H1 (cell line): ENCODE results near the gene PRKAB1. TPM values are rescaled to one million over a fixed set of nuclear protein-coding genes. Genes with fewer than 3 reads are reported as not detected.

Source experiments
- CTCF ChIA-PET: fragments of 300-600 bp; sonication (Branson Sonifier 250); formaldehyde crosslinking; loops from one replicate; lab custom pipeline; 2021; ENCODE audit not compliant: partially characterized antibody; lab: Charles Lee
- POLR2A ChIA-PET: fragments of 300-600 bp; sonication (Branson Sonifier 250); formaldehyde crosslinking; loops from one replicate; lab custom pipeline; 2021; ENCODE audit warnings: inconsistent platforms; ENCODE audit not compliant: partially characterized antibody; lab: Charles Lee
- DNase-seq, 2 experiments: peaks; one replicate each; pipeline versions ENCODE4 v3.0.0 to v3.0.0-alpha.2; 2010 to 2022; ENCODE audit warnings: low spot score in 2 of 2, low read depth in 1 of 2, mixed read lengths in 1 of 2
- FAIRE-seq: peaks from 2 replicates; lab custom pipeline; 2011; peaks lifted over from hg19 to GRCh38; lab: Jason Lieb, UNC
- H2AFZ ChIP-seq: 2 replicates; pipeline ENCODE4 v1.8.1; 2012; ENCODE audit warnings: low read length, inconsistent platforms
- H2AK5ac ChIP-seq: 2 replicates; pipeline ENCODE4 v1.6.1; 2013; ENCODE audit warnings: low read depth, low read length
- H2BK120ac ChIP-seq: replicated peaks from 2 replicates; pipeline ENCODE3; 2013; ENCODE audit warnings: low read depth, low read length, inconsistent platforms
- H2BK12ac ChIP-seq: 2 replicates; pipeline ENCODE4 v1.6.1; 2013; ENCODE audit warnings: low read depth, low read length
- H2BK15ac ChIP-seq: 2 replicates; pipeline ENCODE4 v1.6.1; 2013; ENCODE audit warnings: low read length
- H2BK20ac ChIP-seq: 2 replicates; pipeline ENCODE4 v1.6.1; 2013; ENCODE audit warnings: low read length
- H2BK5ac ChIP-seq: 2 replicates; pipeline ENCODE4 v1.6.1; 2013; ENCODE audit warnings: low read depth, low read length
- H3K14ac ChIP-seq: 2 replicates; pipeline ENCODE4 v1.6.1; 2013; ENCODE audit warnings: inconsistent platforms; ENCODE audit not compliant: insufficient read length
- H3K18ac ChIP-seq: 2 replicates; pipeline ENCODE4 v1.6.1; 2013; ENCODE audit warnings: low read length; ENCODE audit errors: extremely low read depth
- H3K23ac ChIP-seq: 2 replicates; pipeline ENCODE4 v1.6.1; 2013; ENCODE audit warnings: inconsistent platforms; ENCODE audit not compliant: insufficient read length
- H3K23me2 ChIP-seq: 2 replicates; pipeline ENCODE4 v1.6.1; 2013; ENCODE audit warnings: low read depth, low read length
- H3K27ac ChIP-seq: 2 replicates; pipeline ENCODE4 v1.6.1; 2011; ENCODE audit warnings: low read depth, low read length, inconsistent platforms
- H3K27me3 ChIP-seq, 4 experiments: replicated peaks in 1 of 4; 1 replicate in 1 of 4; 2 replicates in 3 of 4; pipeline versions ENCODE4 v1.6.1 to v1.8.1; 2011 to 2013; ENCODE audit warnings: low read length in 3 of 4, mild to moderate bottlenecking in 3 of 4, inconsistent platforms in 2 of 4, mixed read lengths in 2 of 4, moderate library complexity in 1 of 4; ENCODE audit not compliant: control insufficient read depth in 3 of 4, insufficient read depth in 3 of 4; ENCODE audit errors: extremely low read depth in 1 of 4
- H3K36me3 ChIP-seq, 4 experiments: 2 replicates each; pipeline versions ENCODE4 v1.6.1 to v1.8.1; 2011 to 2013; ENCODE audit warnings: mild to moderate bottlenecking in 4 of 4, low read length in 3 of 4, moderate library complexity in 2 of 4, control low read depth in 1 of 4, inconsistent platforms in 1 of 4; ENCODE audit not compliant: insufficient read depth in 4 of 4, control insufficient read depth in 2 of 4
- H3K4ac ChIP-seq: replicated peaks from 2 replicates; pipeline ENCODE3; 2013; ENCODE audit warnings: low read length, low read depth, mixed read lengths, inconsistent platforms; ENCODE audit not compliant: insufficient read length
- H3K4me1 ChIP-seq, 4 experiments: replicated peaks in 1 of 4; 1 replicate in 1 of 4; 2 replicates in 3 of 4; pipeline versions ENCODE4 v1.6.1 to v1.8.1; 2011 to 2013; ENCODE audit warnings: low read length in 3 of 4, inconsistent platforms in 2 of 4, mixed read lengths in 1 of 4; ENCODE audit not compliant: insufficient read depth in 4 of 4, control insufficient read depth in 3 of 4
- H3K4me2 ChIP-seq, 2 experiments: 2 replicates each; pipeline versions ENCODE4 v1.6.1 to v1.8.1; 2011 to 2013; ENCODE audit warnings: low read depth in 2 of 2, low read length in 2 of 2, control low read depth in 1 of 2, inconsistent platforms in 1 of 2, mild to moderate bottlenecking in 1 of 2; ENCODE audit not compliant: insufficient read depth in 1 of 2
- H3K4me3 ChIP-seq, 4 experiments: fragments of 200-600, 300-600 bp in 1 of 4; sonication (generic), shearing (Covaris generic), sonication (Bioruptor Twin) in 1 of 4; 2 replicates each; pipeline versions ENCODE4 v1.5.1 to v1.8.1; 2011 to 2016; ENCODE audit warnings: low read length in 4 of 4, low read depth in 3 of 4, control low read depth in 2 of 4, inconsistent platforms in 2 of 4, mild to moderate bottlenecking in 2 of 4, mixed read lengths in 1 of 4, moderate library complexity in 1 of 4; ENCODE audit not compliant: insufficient read depth in 2 of 4; ENCODE audit errors: extremely low read depth in 1 of 4
- H3K56ac ChIP-seq: replicated peaks from 2 replicates; pipeline ENCODE3; 2013; ENCODE audit warnings: low read depth, mild to moderate bottlenecking, mixed read lengths, low read length, inconsistent platforms; ENCODE audit not compliant: insufficient read length
- H3K79me1 ChIP-seq: 2 replicates; pipeline ENCODE4 v1.6.1; 2013; ENCODE audit warnings: low read depth, low read length, control low read depth
- H3K79me2 ChIP-seq, 2 experiments: 2 replicates each; pipeline versions ENCODE4 v1.6.1 to v1.8.1; 2012 to 2013; ENCODE audit warnings: low read length in 2 of 2, mild to moderate bottlenecking in 2 of 2, inconsistent platforms in 1 of 2; ENCODE audit not compliant: insufficient read depth in 2 of 2, control insufficient read depth in 1 of 2
- H3K9ac ChIP-seq, 4 experiments: replicated peaks in 1 of 4; 1 replicate in 1 of 4; 2 replicates in 3 of 4; pipeline versions ENCODE4 v1.6.1 to v1.8.1; 2011 to 2013; ENCODE audit warnings: low read depth in 3 of 4, low read length in 3 of 4, control low read depth in 2 of 4, mild to moderate bottlenecking in 2 of 4, moderate library complexity in 2 of 4, inconsistent platforms in 1 of 4; ENCODE audit errors: extremely low read depth in 1 of 4
- H3K9me3 ChIP-seq, 2 experiments: 2 replicates each; pipeline versions ENCODE4 v1.6.1 to v1.8.1; 2012 to 2013; ENCODE audit warnings: mild to moderate bottlenecking in 2 of 2, moderate library complexity in 2 of 2, control low read depth in 1 of 2, inconsistent platforms in 1 of 2, low read depth in 1 of 2, low read length in 1 of 2, mixed read lengths in 1 of 2; ENCODE audit not compliant: insufficient read depth in 2 of 2
- H4K20me1 ChIP-seq, 2 experiments: replicated peaks in 1 of 2; 2 replicates each; pipeline versions ENCODE3 to v1.8.1; 2011 to 2013; ENCODE audit warnings: inconsistent platforms in 2 of 2, low read length in 2 of 2, mild to moderate bottlenecking in 1 of 2; ENCODE audit not compliant: insufficient read depth in 2 of 2, control insufficient read depth in 1 of 2
- H4K5ac ChIP-seq: 2 replicates; pipeline ENCODE4 v1.6.1; 2013; ENCODE audit warnings: low read length, low read depth, mixed read lengths, inconsistent platforms; ENCODE audit not compliant: insufficient read length
- H4K8ac ChIP-seq: 2 replicates; pipeline ENCODE4 v1.8.0; 2013; ENCODE audit warnings: mild to moderate bottlenecking, moderate library complexity, low read length, inconsistent platforms; ENCODE audit not compliant: insufficient read depth; ENCODE audit errors: extremely low read depth
- H4K91ac ChIP-seq: replicated peaks from 2 replicates; pipeline ENCODE3; 2013; ENCODE audit warnings: low read length, mixed read lengths, inconsistent platforms; ENCODE audit not compliant: insufficient read length
- ATF3 ChIP-seq: IDR thresholded peaks from 2 replicates; pipeline ENCODE4 v1.6.1; 2011; ENCODE audit warnings: low read depth, mild to moderate bottlenecking, low read length; ENCODE audit not compliant: insufficient read depth
- BCL11A ChIP-seq, 2 experiments: IDR thresholded peaks; one replicate each; pipeline ENCODE4 v1.6.1; 2011; ENCODE audit warnings: low read depth in 2 of 2, low read length in 2 of 2, mild to moderate bottlenecking in 2 of 2
- CTCF ChIP-seq, 3 experiments: IDR thresholded peaks; 1 replicate in 2 of 3; 2 replicates in 1 of 3; pipeline versions ENCODE4 v1.5.1 to v1.6.1; 2011; ENCODE audit warnings: low read length in 3 of 3, mild to moderate bottlenecking in 3 of 3, inconsistent platforms in 2 of 3, low read depth in 1 of 3, moderate library complexity in 1 of 3; ENCODE audit not compliant: insufficient read depth in 1 of 3; ENCODE audit errors: control extremely low read depth in 1 of 3
- HDAC6 ChIP-seq: IDR thresholded peaks from one replicate; pipeline ENCODE4 v1.7.1; 2012; ENCODE audit warnings: low read depth, mild to moderate bottlenecking, inconsistent platforms, low read length, moderate library complexity
- JUND ChIP-seq: IDR thresholded peaks from 2 replicates; pipeline ENCODE4 v1.6.1; 2011; ENCODE audit warnings: mild to moderate bottlenecking, improper control_type of control experiment, low read length
- KDM5A ChIP-seq: fragments of 200-600 bp; IDR thresholded peaks from 2 replicates; pipeline ENCODE4 v1.7.1; 2012; ENCODE audit warnings: mild to moderate bottlenecking, low read length, inconsistent platforms, mixed read lengths
- NRF1 ChIP-seq: IDR thresholded peaks from 2 replicates; pipeline ENCODE4 v1.6.1; 2011; ENCODE audit warnings: mild to moderate bottlenecking, low read depth, low read length, improper control_type of control experiment
- SIN3A ChIP-seq, 2 experiments: IDR thresholded peaks in 1 of 2; conservative IDR thresholded peaks in 1 of 2; 2 replicates each; pipeline ENCODE4 v1.6.1; 2011 to 2012; ENCODE audit warnings: low read length in 2 of 2, improper control_type of control experiment in 1 of 2, low read depth in 1 of 2, mild to moderate bottlenecking in 1 of 2
- SP4 ChIP-seq: IDR thresholded peaks from 2 replicates; pipeline ENCODE4 v1.6.1; 2012; ENCODE audit warnings: low read length, inconsistent platforms
- SUZ12 ChIP-seq: fragments of 200-600 bp; sonication (generic); IDR thresholded peaks from 2 replicates; pipeline ENCODE4 v1.6.1; 2012; ENCODE audit warnings: mild to moderate bottlenecking, inconsistent platforms, low read length, moderate library complexity, mixed read lengths
- TAF7 ChIP-seq: optimal IDR thresholded peaks from 2 replicates; pipeline ENCODE3; 2011; ENCODE audit warnings: low read depth, mild to moderate bottlenecking, inconsistent platforms, low read length, moderate library complexity, borderline replicate concordance
- WGBS, 2 experiments: shearing (Covaris generic) in 1 of 2; methylation state at CpG; one replicate each; pipeline versions ENCODE4 v1.1.6 to v1.1.7; 2013 to 2015; ENCODE audit warnings: low lambda C conversion rate in 2 of 2, mixed read lengths in 2 of 2, inconsistent platforms in 1 of 2, low coverage in 1 of 2, missing lambda C conversion rate in 1 of 2; ENCODE audit not compliant: insufficient replicate concordance in 2 of 2, insufficient coverage in 1 of 2, insufficient read length in 1 of 2; ENCODE audit errors: extremely low coverage in 1 of 2, missing lambda C conversion rate in 1 of 2; 5-methylcytosine and 5-hydroxymethylcytosine counted together
- polyA plus RNA-seq, 7 experiments: library from polyadenylated mRNA; depleted of rRNA in 3 of 7; stranded (reverse) in 5 of 7; unstranded in 2 of 7; fragments of >200 nt in 5 of 7; fragments of 200-250 nt in 2 of 7; gene quantifications; 1 replicate in 5 of 7; 2 replicates in 1 of 7; 4 replicates in 1 of 7; pipeline versions ENCODE4 v1.2.1 to v1.2.3, GENCODE V29; 2011 to 2013; ENCODE audit warnings: missing spikeins in 2 of 7, mixed read lengths in 2 of 7
- total RNA-seq: library from RNA; stranded (reverse); fragmentation: NEBNext Ultra II Directional; extraction: Animal tissue kit (Norgen Biotek cat#: 25700); gene quantifications from 2 replicates; pipeline ENCODE4 v1.2.1, GENCODE V29; 2021

PRKAB1 gene
- total and polyA plus RNA-seq, 2 of the 8 experiments (the other 6 are each of a cell fraction or from before 2014, with no cell fraction given), result 24.0 to 32.1 TPM

GRCh38 chr12:119621878-119622277 is 46.1 kb upstream of the PRKAB1 start:
- Histone ChIP-seq H4K5ac (no peak overlapping the region), H3K4ac (no peak overlapping the region), H3K56ac (no peak overlapping the region), H2BK20ac (no peak overlapping the region), H3K4me2 (no peak overlapping the region), H3K18ac (no peak overlapping the region), H3K23ac (no peak overlapping the region), H2BK12ac (no peak overlapping the region), H2AK5ac (no peak overlapping the region), H3K23me2 (no peaks in the 10 kb centered on the region), H3K4me3 (no peak overlapping the region), H4K91ac (no peak overlapping the region), H4K8ac (no peak overlapping the region), H2BK5ac (no peak overlapping the region), H3K4me1 (no peaks in the 10 kb centered on the region), H3K27ac (no peak overlapping the region), H3K27me3 (no peaks in the 10 kb centered on the region), H2BK15ac (no peak overlapping the region), H3K79me2 (no peaks in the 10 kb centered on the region), H2AFZ (no peak overlapping the region), H2BK120ac (no peak overlapping the region), H3K36me3 (no peaks in the 10 kb centered on the region), H3K9ac (no peak overlapping the region), H4K20me1 (no peaks in the 10 kb centered on the region), H3K9me3 (peaks cover 6 to 7% of the 10 kb centered on the region in 2 experiments; a peak in 3 of 4 replicates), H3K79me1 (no peaks in the 10 kb centered on the region), H3K14ac (no peak overlapping the region)
- ChIA-PET POLR2A (no interaction called here), CTCF (interaction anchor here (1.2 to 6.0 kb wide), 2 partner anchors 21 to 27 kb away, joined by 5 to 32 read pairs; no protein-coding TSS in a partner anchor)
- DNase-seq (no peak), FAIRE-seq (no peak)
- 83% methylated on average over 2 of the region's 2 CpGs; no CpG with 5 or more reads in 1 of the 2 experiments for WGBS, 2 experiments
- no peak for TF ChIP-seq JUND
- no peak for TF ChIP-seq NRF1
- no peak for TF ChIP-seq SIN3A (conservative IDR thresholded peaks at IDR 0.05 in 1 of 2, IDR thresholded peaks at IDR 0.05 in 1 of 2; ENCODE audit: low read depth in 1 of 2, low read length in 2 of 2)
- TF ChIP-seq ATF3, result no peak
- TF ChIP-seq HDAC6, result no peak
- TF ChIP-seq KDM5A, result no peak
- TF ChIP-seq BCL11A (IDR thresholded peaks at IDR 0.05; ENCODE audit: low read depth in 2 of 2, low read length in 2 of 2), result no peak
- no peak for TF ChIP-seq TAF7
- TF ChIP-seq SP4, result no peak
- no peak for TF ChIP-seq CTCF (IDR thresholded peaks at IDR 0.05; ENCODE audit: control extremely low read depth in 1 of 3, insufficient read depth in 1 of 3, low read depth in 1 of 3, low read length in 3 of 3)
- no peak for TF ChIP-seq SUZ12
